NOMO-1 treated with DMSO at 0.1 percent for 48 hours (cell line): ENCODE results near the gene SAMD10.
"Not testable (repeated sequence)": the region's sequence is repeated elsewhere in the genome, so short reads cannot be mapped to it uniquely, and the experiment has no call there.

Experiments
- DNase-seq: peaks from one replicate; lab custom pipeline; 2025; ENCODE audit not compliant: unreplicated experiment; lab: John Stamatoyannopoulos, UW

Gene SAMD10

GRCh38 chr20:63969838-63970713 is 9.4 kb downstream of the SAMD10 start, which contains the start of gene ZNF512B:
TSS of gene ZNF512B (minus strand) at chr20:63969930. CDS start at chr20:63967950, 1,980 bp downstream.
- DNase-seq: peak; percentile 10

GRCh38 chr20:63968928-63969760 is 10.3 kb downstream of the SAMD10 start:
- peak; percentile 23 for DNase-seq

GRCh38 chr20:63968136-63968927 is 11.1 kb downstream of the SAMD10 start:
- no peak for DNase-seq

GRCh38 chr20:63967330-63968135 is 11.9 kb downstream of the SAMD10 start:
- DNase-seq: no peak

- DNase-seq: no peak
Observed at GRCh38 chr20:63966944-63967322, 12.5 kb downstream of the SAMD10 start.

GRCh38 chr20:63966172-63966943 is 13.1 kb downstream of the SAMD10 start:
- no peak for DNase-seq

- DNase-seq: no peak
Observed at GRCh38 chr20:63964412-63964811, 15.0 kb downstream of the SAMD10 start.

GRCh38 chr20:63963784-63964301 is 15.6 kb downstream of the SAMD10 start:
- no peak for DNase-seq

GRCh38 chr20:63963348-63963741 is 16.1 kb downstream of the SAMD10 start:
- no peak for DNase-seq

- DNase-seq: no peak
Observed at GRCh38 chr20:63962426-63963347, 16.8 kb downstream of the SAMD10 start.

- no peak for DNase-seq
Observed at GRCh38 chr20:63961664-63962425, 17.6 kb downstream of the SAMD10 start.

- DNase-seq: not testable (repeated sequence)
Observed at GRCh38 chr20:63960654-63961621, 18.5 kb downstream of the SAMD10 start.

GRCh38 chr20:63959699-63960075 is 19.8 kb downstream of the SAMD10 start:
- no peak for DNase-seq

GRCh38 chr20:63958964-63959698 is 20.3 kb downstream of the SAMD10 start:
- no peak for DNase-seq

- DNase-seq: no peak
Observed at GRCh38 chr20:63958471-63958870, 21.0 kb downstream of the SAMD10 start.
